GM21737 (cell line): ENCODE results near the gene APP.
A peak's percentile ranks its signal among the peaks of the same experiment; 100 is the strongest.

Experiments used
- ATAC-seq: cut with Tn5 transposase; IDR thresholded peaks from one replicate; pipeline ENCODE4 v1.9.1; 2021; ENCODE audit warnings: mild to moderate bottlenecking, moderate library complexity; ENCODE audit not compliant: unreplicated experiment

APP gene

DNA sequence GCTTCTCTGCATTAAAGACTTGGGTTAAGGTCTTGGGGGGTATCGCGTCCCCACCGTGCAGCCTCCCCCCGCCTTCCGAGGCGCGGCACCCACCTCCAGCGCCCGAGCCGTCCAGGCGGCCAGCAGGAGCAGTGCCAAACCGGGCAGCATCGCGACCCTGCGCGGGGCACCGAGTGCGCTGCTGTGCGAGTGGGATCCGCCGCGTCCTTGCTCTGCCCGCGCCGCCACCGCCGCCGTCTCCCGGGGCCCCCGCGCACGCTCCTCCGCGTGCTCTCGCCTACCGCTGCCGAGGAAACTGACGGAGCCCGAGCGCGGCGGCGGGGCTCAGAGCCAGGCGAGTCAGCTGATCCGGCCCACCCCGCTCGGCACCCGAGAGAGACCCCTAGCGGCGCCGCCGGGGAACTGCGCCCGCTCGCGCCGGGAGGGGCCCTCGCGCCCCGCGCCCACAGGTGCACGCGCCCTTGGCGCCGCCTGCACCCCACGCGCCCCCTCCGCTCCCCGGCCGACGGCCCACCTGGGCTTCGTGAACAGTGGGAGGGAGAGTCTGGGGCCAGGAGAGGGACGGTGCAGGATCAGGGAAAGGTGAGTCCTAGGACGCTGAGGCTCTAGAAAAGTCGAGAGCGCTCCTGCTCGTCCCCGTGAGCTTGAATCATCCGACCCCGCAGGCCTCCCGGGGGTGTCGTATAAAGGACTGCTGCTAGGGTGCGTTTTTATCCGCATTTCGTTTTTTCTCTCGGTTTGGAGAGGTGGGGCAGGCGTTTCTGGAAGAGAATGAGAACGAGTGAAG lies at the start of gene APP:
APP (minus strand) TSS at position 300 of the 787 bp plus-strand sequence; CDS start at position 150, 150 bp downstream.
- peak; percentile 73 for ATAC-seq

DNA sequence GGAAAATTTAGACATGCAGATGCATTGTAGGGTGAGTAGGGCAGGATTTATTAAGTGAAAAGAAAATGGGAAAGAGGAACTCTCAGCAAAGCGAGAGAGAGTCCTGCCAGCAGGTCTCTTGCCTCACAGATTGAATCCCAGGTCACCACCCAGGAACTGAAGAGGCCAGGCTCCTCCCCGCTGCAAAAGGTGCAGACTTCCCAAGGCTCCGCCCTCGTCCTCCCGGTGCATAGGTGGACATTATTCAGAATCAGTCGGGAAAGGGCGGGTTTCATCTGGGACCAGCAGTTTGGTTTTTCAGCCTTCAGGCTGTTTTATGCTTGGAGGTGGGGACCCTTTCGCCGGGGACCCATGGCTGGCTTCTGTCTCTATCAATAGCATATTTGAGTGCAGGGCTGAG lies 41.6 kb upstream of the APP start:
- ATAC-seq = no peak

DNA sequence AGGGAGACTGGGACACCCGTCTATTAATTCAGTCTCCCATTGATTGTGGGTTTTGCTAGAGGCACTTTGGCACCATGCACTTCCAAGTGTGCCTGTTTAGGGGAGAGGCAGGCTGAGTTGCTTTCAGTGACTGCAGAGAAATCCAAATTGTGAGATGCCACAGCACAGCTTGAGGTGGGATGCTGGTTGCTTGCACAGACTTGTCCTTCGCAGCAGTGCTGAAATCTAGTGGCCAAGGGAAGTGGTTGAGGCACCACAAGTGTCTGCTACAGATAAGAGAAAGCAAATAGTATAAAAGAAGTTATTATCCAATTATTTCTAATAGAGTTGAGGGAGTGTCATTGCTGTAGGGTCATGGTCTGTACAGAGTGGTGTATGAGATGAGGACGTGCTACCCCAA lies 40.0 kb upstream of the APP start:
- ATAC-seq = no peak

DNA sequence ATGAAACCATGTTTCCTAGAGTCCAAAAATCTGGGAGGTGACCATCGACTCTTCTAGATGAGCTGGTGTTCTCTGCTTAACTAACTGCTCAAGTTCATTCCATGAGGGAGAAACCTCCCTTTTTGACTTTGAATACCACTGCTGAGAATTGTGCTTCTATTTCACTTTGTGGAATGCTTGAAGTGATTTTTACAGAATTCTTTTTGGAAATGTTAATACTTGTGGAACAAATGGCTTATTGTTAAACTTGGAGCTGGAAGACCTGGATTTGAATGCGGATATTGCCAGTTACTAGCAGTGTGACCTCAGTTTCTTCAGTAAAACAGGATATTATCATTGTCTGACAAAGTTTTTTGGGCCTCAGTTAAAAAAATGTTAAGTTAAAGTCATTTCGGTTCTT lies 36.5 kb upstream of the APP start:
- no peak for ATAC-seq

DNA sequence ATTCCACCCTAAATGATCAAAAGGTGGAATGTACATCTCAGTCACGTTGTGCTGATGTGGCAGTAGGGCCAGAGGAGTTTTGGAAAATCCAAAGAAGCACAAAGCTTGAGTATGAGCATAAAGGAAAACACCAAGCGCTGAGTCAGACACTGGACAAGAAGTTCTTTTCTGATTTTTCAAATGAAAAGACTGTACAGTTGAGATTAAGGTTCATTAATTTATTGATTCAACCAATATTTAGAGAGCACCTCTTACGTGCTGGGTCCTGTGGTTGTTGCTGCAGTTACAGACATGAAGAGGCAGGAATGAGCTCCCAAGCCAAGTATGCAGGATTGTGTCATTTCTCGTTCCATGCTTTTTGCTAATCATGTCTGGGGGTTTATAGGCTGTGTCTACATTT lies 28.9 kb upstream of the APP start:
- no peak for ATAC-seq

DNA sequence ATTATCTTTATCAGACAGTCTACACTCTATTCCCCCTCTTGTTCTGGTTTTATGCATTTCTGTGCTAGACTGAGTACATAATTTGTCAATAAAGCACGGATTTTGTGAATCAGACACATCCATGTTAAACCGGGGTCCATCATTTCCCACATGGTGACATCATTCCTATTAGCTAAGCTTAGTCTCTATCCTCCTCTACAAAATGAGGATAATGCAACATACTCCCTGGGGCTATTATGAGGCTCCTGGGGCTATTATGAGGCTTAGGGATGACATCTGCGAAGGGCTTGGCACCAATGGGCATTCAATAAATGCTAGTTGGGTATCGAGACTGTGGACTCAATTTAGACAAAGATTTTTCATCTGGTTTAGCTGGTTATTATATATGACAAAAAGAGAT lies 25.1 kb upstream of the APP start:
- ATAC-seq = no peak

DNA sequence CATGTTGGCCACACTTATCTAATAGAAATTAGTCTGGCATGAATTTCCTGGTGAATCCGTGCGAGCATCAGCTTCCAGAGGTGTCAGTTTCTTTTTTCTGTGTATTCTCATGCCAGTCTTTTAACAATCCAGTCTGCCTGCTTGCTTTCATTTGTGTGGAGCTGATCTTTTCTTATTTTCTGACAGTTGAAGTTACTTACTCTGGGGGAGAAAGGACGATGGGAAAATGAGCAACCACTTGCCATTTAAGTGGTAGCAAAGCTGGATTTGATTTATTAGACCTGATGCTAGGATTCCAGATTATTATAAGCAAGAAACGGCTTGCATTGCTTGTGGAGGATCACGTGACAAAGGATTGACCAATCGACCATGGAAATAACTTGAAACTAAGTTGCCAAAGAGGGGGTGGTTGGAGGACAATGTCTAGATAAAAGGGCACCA lies 24.3 kb upstream of the APP start:
- no peak for ATAC-seq

DNA sequence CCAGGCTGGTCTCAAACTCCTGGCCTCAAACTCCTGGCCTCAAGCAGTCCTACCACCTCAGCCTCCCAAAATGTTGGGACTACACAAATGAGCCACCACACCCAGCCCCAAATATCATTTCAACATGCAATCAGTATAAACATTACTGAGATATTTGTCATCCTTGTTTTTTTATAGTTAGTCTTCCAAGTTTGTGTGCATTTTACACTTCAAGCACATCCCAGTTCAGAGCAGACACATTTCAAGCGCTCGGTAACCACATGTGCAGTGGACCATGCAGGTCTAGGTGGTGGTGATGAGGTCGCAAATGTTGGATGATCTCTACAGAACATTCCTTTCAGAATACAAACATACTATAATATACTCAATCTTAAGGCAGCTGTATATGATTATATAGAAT lies 23.8 kb upstream of the APP start:
- no peak for ATAC-seq

DNA sequence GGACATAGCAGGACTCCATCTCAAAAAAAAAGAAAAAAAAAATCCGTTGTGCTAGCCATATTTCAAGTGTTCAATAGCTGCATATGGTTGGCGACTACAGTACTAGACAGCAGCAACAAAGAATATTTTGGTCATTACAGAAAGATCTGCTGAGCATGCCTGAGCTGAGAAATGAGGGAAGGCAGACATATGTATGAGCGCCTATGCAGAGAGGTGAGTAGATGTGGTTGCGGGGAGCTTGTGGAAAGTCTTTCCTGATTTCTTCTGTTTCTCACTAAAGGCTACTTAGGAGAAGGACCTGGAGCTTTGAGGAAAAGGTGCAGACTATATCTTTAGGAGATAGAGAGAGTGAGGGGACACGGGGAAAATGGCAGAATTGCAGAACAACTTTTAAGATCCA lies 21.0 kb upstream of the APP start:
- no peak for ATAC-seq

DNA sequence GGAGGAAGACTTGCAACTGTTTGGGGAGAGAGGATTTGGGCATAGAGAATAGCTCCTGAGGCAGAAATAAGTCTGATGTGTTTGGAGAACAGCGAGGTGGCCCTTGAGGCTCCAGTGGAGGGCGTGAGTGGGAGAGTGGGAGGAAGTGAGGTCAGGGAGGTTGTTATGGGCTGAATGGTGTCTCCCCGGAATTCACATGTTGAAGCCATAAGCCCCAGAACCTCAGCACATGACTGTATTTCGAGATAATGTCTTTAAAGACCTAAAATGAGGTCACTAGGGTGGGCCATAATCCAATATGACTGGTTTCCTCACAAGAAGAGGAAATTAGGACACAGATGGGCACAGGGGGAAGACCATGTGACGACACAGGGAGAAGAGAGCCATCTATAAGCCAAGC lies 17.9 kb upstream of the APP start:
- no peak for ATAC-seq

DNA sequence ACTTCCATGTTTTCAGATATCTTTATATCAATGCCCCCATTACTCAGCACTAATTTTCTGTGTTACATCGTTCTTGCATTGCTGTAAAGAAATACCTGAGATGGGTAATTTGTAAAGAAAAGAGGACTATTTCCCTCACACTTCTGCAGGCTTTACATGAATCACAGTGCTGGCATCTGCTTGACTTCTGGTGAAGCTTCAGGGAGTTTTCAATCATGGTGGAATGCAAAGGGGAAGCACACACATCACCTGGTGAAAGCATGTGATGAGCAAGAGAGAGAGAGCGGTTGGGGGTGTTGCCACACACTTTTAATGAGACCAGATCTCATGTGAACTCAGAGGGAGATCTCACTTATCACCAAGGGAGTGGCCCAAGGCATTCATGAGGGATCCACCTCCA lies 14.9 kb upstream of the APP start:
- no peak for ATAC-seq

DNA sequence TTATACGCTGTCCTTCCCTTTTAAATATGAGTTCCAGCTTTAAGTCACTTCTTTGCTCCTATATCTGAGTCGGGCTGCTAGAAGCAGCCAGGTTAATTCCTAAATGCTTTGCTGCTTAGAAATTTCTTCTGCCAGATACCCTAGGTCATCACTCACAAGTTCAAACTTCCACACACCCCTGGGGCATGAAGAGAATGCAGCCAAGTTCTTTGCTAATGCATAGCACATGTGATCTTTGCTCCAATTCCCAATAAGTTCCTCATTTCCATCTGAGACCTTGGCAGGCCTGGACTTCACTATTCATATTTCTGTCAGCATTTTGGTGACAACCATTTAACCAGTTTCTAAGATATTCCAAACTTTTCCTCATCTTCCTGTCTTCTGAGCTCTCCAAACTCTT lies 14.5 kb upstream of the APP start:
- no peak for ATAC-seq

DNA sequence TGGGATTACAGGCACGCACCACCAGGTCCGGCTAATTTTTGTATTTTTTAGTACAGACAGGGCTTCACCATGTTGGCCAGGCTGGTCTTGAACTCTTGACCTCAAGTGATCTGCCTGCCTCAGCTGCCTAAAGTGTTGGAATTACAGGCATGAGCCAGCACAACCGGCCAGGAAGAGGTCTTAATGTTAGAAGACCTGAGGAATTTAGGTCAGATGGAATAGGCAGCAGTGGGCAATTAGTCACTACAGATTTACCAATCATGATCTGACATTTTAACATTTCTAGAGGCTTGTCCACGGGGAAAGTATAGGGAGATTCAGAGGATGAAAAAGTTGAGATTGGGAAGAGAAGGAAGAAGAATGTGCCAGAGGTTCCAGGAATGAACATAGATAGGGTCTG lies 8.9 kb upstream of the APP start:
- ATAC-seq = no peak

DNA sequence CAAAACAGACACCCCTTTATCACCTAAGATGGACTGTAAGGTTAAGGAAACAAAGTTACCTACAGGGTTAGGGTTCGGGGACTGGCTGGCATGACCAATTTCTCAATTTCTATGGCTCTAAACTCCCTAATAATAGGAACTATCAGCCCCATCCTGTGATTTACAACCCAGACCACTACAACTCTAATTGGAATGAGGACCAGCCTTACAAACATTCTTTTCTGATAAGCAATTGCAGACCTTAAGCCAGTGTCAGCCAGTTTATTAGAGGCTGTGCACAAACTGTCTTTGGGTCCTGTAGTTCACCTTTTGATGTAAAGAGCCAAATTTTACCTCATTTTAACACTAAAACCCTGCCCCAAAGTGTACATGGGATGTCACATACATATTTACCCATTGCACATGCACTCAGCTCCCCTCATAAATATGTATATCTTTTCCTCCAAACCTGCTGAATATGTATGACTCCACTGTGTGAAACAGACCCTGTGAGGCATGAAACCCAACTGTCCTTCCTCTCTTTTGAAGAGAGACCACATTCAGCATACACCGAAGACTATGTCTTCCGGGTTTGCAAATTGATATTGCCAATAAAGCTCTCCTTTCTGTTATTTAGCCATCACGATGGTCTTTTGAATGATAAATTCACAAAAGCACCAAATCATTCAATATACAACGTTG lies 7.3 kb upstream of the APP start:
- no peak for ATAC-seq

DNA sequence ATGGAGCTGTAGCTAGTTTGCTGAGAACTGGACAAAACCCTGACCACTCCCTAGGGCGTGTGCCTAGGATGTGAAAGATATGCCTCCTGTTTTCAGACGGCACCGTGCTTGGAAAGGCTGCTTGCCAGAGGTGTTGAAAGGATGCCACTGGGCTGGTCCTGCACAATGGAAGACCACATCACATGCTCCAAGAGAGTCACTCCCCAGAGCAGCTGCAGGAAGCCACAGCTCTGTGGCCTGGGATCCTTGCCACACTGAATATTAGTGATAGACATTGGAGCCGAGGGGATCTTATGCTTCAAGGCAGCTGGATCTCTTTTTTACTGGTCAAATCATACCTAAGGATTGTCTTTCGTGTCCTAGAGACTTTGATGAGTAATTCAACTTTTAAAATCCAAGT lies 6.6 kb upstream of the APP start:
- no peak for ATAC-seq

DNA sequence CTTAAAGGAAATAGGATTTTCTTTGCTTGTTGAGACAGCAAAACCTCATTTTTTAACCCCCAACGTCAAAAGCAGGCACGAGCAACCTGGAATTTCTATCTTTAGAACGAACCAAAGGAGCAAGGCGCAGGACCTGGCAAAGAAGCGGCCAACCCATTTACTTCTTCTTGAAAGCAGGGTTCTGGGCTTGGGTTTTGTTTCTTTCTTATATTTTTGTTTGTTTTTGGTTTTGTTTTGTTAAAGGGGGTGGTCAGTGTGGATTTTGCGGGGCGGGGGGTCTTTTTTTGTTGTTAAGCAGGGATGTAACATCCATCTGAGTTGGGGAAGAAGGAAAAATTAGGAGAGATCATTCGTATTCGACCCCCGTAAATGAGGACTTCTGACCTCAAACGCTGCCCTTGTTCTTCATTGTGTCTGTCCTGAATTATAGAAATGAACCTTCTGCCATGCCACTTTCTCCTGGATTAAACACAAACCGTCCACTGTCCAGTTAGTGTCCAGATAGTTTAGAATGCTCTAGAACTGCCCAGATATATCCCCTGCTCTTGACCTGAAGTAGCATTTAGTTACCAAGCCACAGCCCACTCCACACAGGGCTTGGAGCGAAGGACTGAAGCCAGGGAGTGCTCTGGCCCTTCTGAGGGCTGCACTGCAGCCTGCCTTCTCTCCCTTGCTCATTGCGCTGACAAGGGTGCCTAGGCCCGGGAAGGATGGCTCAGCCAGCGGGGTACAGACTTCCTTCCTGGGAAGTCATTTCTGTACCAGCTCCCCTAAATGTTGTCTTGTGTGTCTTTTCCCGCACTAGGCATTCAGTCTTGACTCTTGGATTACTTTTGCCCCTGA lies 909 bp upstream of the APP start:
- no peak for ATAC-seq

DNA sequence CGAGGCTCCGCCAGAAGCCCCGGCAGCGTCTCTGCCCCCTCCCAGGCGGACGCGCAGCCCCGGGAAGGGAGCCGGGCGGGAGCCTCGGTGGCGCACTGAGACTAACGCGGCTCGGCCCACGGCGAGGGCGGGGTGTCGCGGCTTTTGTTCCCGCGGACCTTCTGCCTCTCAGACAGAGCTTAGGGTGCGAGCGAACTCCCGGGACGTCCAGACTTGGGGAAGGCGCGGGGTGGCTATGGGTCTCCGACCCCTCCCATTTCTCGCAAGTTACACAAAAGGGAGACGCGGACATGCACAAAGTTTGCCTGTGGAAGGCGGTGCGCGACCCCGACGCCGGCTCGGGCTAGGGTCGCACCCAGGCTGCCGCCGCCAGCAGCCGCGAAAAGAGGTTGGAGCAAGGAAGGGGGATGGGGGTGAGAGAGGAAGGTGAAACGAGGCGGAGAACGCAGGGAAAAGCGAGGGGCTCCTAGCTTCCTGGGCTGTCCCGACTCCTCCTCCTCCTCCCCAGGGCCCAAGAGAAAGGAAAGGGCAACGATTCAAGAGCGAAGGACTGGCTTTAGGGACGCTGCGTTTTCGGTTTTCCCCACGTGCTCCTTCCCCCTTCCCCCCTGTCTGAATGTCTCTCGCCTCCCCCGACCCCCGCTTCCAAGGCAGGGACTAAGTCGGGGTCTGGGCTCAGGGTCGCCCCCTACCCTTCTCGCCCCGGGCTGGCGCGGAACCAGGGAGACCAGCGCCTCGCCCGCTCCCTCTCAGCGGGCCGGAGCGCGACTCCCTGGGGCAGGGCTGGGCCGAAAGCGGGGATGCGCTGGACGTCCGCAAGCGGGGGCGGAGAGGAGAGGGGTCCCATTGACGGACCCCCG lies 729 bp downstream of the APP start:
- ATAC-seq = peak; percentile 39

DNA sequence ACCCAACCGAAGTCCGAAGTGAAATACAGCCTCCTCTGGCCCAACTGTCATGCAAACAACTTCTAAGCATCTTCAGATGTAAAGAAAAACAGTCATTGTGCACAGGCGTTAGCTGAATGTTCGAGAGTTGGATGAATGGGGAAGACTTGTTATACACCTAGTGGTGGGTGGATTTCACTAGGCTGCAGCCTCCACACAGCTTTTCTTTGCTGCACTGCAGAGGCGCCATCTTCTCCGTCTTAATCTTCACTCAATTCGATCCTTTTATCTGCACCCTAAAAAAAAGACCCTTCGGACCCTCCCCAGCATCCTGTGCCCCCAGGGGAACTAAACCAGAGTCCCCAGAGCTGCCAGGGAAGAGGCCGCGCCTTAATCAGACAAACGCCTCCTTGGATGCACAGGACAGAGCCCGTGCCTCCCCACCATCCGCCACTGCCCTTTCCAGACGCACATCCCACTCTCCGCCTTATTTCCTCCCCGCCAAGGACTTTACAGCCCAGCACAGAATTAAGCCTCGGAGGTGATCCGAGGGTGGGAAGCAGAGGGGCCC lies 1.4 kb downstream of the APP start:
- peak; percentile 51 for ATAC-seq

DNA sequence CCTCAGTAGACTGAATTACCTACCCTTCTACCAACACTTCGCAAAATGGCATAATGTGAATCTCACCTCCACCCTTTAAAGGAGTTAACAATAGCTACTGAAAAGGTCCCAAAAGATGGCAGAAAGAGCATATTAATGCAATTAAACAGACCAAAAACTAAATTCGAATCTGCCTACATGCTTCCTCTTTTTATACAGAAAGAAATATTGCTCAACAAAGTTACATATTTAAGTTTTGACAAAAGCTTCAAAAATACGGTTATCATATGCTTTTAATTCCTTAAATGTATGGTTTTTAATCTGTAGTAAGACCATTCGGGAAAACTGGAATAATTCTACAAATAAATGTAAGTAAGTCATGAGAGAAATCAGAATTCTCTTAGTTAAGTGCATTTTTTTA lies 2.2 kb downstream of the APP start:
- ATAC-seq = no peak

DNA sequence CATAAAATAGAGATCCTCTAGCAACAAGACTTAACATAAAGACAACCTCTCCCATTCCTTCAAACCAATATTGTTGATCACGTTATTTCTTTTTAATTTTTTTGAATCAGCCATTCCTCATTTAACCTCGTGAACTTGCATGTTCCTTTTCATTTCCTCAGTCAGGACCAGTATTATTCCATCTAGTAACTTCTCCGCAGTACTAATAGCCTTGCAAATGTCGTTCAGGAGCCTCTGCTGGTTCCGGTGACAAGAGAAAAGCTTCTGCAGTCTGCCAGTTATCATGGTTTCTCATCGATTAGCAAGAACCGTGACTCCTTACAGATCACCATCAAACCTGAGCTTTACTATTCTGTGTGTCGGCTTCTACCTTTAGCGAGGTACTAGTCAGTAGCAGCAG lies 3.0 kb downstream of the APP start:
- ATAC-seq = no peak
